Stimulated activated CD4-positive, alpha-beta T cell treated with anti-CD3 and anti-CD28 coated beads, Interleukin-4, amount 100 ng/mL, for 24 hours (primary cell): ENCODE results near the gene RALGDS.
"Not testable (repeated sequence)": the region's sequence is repeated elsewhere in the genome, so short reads cannot be mapped to it uniquely, and the experiment has no call there.

Experiments used
- DNase-seq: peaks from one replicate; pipeline ENCODE4 v3.0.0-alpha.2; 2020

Gene RALGDS

GRCh38 chr9:133083688-133084087 is 37.4 kb downstream of the RALGDS start:
- DNase-seq, result not testable (repeated sequence)

- not testable (repeated sequence) for DNase-seq
These were observed 38.9 kb downstream of the RALGDS start for GRCh38 chr9:133081957-133082644.

DNA sequence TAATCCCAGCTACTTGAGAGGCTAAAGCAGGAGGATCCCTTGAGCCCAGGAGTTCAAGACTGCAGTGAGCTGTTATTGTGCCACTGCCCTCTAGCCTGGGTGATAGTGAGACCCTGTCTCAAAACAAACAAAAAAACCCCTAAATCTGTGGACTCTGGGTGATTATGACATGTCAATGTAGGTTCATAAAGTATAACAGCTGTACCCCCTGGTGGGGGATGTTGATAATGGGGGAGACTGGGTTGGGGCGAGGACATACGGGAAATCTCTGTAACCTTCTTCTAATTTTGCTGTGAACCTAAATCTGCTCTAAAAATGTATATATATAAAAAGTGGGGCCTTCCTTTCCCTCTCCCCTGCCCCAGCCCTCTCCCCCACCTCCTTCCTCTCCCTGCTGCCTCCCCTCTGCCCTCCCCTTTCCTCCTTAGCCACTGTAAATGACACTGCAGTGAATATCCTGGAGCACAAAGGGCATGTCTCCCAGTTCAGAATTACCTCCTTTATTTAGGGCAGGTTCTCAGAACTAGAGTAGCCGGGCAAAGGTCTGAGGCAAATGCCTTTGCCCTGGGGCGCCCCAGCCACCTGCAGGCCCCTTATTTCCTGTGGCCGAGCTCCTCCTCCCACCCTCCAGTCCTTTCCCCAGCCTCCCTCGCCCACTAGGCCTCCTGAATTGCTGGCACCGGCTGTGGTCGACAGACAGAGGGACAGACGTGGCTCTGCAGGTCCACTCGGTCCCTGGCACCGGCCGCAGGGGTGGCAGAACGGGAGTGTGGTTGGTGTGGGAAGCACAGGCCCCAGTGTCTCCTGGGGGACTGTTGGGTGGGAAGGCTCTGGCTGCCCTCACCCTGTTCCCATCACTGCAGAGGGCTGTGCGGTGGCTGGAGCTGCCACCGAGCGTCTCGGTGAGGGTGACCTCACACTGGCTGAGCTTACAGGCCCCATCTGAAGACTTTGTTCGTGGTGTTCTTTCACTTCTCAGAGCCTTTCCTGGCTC is 40.0 kb downstream of the RALGDS start:
- not testable (repeated sequence) for DNase-seq

DNA sequence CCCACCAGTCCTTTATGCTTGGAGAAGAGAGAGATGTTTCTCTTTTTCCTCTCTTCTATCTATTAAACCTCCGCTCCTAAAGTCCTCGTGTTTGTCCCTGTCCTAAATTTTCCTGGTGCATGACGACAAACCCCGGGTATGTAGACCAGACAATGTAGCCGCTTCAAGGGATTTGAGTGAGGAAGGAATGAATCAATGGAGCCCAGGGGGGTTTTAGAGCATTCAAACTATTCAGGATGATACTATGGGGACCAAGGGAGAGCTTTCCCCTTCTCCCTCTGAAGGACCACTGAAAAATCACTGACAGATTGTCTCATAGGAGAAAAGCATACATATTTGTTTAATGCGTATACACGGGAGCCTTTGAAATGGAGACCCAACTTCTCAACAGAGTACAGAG is 40.9 kb downstream of the RALGDS start:
- no peak for DNase-seq

DNA sequence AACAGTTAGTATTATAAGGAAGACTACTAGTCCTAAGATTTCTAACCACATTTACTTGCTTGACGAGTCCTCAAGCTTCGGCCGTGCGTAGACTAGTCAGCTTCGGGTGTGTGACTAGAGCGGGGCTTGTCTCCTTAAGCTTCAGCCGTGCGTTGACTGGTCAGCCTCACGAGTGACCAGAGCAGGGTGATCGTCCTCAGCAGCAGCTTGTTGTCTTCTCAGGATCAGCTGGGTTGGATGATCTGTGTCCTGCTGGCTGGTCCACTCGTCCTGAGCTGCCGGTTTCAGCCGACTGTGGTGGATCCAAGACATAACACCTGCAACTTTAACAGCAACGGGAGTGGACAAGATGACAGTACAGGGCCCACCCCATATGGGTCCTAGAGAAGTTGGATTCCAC is 42.6 kb downstream of the RALGDS start:
- no peak for DNase-seq

GRCh38 chr9:133076691-133077090 is 44.3 kb downstream of the RALGDS start:
- DNase-seq, result no peak

- no peak for DNase-seq
These were observed 45.0 kb downstream of the RALGDS start for GRCh38 chr9:133075925-133076630.

DNA sequence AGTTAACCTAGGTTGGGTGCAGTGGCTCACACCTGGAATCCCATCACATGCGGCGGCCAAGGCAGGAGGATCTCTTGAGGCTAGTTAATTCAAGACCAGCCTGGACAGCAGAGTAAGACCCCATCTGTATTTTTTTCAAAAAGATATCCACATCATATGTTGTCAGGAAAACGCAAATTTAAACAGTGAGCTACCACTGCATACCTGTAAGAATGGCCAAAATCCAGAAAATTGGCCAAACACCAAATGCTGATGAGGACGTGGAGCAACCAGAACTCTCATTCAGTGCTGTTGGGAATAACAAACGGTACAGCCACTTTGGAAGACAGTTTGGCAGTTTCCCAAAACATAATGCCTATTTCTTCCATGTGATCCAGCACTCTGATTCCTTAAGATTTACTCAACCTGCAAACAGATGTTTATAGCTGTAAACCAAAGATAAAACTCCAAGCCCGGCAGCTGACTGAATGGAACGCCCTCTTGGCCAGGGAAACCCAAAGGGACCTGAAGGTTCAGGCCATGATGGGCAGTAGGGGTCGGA is 46.9 kb downstream of the RALGDS start:
- no peak for DNase-seq

DNA sequence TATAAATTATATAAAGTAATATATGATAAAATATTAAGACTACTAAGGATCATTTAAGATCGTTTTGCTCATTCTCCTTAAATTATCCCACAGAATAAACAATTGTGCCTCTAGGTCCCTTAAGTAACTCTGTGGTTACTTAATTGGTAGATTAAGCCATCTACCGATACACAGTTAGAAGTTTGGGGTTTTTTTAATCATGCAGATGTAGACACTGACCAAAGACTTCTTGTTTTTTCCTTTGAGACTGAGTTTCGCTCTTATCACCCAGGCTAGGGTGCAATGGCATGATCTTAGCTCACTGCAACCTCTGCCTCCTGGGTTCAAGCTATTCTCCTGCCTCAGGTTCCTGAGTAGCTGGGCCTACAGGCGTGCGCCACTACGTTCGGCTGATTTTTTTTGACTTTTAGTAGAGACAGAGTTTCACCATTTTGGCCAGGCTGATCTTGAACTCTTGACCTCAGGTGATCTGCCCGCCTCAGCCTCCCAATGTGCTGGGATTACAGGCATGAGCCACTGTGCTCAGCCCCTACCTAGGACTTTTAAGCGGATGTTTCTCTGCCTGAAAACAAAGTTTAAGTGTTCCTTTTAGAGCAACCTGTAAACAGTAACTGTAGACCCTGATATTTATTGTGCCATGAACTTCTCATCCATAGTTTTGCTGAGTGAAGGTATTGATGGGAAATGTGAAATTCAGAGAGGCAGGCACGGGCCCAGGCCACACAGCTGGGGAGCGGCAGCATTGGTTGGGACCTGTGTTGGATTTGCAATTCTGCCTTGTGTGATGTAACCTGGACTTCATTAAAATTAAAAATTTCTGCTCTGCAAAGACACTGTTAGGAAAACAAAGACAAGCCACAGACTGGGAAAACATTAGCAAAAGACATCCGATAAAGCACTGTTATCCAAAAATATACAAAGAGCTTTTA is 47.7 kb downstream of the RALGDS start:
- no peak for DNase-seq

DNA sequence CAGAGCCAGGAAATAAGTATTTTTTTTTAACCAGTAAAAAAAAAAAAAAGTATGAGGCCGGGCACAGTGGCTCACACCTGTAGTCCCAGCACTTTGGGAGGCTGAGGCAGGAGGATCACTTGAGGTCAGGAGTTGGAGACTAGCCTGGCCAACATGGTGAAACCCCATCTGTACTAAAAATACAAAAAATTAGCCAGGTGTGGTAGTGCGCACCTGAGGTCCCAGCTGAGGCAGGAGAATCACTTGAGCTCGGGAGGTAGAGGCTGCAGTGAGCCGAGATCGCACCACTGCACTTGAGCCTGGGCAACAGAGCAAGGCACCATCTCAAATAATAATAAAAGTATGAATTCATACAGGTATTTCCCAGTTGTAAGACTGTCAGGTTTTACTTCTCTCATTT is 48.8 kb downstream of the RALGDS start:
- not testable (repeated sequence) for DNase-seq

DNA sequence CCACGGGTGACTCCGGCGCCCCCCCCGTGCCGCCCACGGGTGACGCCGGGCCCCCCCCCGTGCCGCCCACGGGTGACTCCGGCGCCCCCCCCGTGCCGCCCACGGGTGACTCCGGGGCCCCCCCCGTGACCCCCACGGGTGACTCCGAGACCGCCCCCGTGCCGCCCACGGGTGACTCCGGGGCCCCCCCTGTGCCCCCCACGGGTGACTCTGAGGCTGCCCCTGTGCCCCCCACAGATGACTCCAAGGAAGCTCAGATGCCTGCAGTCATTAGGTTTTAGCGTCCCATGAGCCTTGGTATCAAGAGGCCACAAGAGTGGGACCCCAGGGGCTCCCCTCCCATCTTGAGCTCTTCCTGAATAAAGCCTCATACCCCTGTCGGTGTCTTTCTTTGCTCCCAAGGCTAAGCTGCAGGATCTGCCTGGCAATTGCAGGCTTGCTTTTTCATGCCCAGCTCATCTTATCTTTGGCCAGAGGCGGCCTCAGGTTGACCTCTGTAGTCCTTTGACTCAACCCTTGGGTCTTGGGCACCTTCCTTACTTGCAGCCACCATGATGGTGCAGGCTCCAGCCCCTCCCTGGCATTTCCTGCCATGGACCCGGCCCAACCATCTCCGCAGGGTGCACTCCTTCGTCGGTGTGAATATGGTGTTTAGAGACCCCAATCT is 49.4 kb downstream of the RALGDS start:
- DNase-seq, result no peak

DNA sequence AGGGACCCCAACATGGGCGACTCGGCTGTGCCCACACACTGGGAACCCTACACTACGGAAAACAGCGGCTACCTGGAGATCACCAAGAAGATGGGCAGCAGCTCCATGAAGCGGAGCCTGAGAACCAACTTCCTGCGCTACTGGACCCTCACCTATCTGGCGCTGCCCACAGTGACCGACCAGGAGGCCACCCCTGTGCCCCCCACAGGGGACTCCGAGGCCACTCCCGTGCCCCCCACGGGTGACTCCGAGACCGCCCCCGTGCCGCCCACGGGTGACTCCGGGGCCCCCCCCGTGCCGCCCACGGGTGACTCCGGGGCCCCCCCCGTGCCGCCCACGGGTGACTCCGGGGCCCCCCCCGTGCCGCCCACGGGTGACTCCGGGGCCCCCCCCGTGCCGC is 50.1 kb downstream of the RALGDS start:
- not testable (repeated sequence) for DNase-seq

- not testable (repeated sequence) for DNase-seq
These were observed 50.5 kb downstream of the RALGDS start for GRCh38 chr9:133070500-133070961.

DNA sequence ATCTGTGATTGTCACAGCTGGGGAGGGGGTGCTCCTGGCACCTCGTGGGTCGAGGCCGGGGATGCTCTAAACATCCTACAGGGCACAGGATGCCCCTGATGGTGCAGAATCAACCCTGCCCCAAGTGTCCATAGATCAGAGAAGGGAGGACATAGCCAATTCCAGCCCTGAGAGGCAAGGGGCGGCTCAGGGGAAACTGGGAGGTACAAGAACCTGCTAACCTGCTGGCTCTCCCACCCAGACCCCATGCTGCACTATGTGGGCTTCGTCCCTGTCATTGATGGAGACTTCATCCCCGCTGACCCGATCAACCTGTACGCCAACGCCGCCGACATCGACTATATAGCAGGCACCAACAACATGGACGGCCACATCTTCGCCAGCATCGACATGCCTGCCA is 52.6 kb downstream of the RALGDS start:
- DNase-seq, result not testable (repeated sequence)

- DNase-seq, result no peak
These were observed 53.2 kb downstream of the RALGDS start for GRCh38 chr9:133067813-133068212.

GRCh38 chr9:133067006-133067405 is 54.0 kb downstream of the RALGDS start:
- DNase-seq, result no peak

DNA sequence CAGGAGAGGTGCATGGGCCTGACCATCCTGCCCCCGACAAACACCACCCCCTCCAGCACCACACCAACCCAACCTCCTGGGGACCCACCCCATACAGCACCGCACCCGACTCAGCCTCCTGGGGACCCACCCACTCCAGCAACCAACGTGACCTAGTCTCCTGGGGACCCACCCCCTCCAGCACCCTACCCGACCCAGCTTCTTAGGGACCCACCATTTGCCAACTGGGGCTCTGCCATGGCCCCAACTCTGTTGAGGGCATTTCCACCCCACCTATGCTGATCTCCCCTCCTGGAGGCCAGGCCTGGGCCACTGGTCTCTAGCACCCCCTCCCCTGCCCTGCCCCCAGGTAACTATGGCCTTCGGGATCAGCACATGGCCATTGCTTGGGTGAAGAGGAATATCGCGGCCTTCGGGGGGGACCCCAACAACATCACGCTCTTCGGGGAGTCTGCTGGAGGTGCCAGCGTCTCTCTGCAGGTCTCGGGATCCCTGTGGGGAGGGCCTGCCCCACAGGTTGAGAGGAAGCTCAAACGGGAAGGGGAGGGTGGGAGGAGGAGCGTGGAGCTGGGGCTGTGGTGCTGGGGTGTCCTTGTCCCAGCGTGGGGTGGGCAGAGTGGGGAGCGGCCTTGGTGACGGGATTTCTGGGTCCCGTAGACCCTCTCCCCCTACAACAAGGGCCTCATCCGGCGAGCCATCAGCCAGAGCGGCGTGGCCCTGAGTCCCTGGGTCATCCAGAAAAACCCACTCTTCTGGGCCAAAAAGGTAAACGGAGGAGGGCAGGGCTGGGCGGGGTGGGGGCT is 54.7 kb downstream of the RALGDS start:
- DNase-seq, result no peak

GRCh38 chr9:133065070-133065388 is 56.0 kb downstream of the RALGDS start:
- no peak for DNase-seq

DNA sequence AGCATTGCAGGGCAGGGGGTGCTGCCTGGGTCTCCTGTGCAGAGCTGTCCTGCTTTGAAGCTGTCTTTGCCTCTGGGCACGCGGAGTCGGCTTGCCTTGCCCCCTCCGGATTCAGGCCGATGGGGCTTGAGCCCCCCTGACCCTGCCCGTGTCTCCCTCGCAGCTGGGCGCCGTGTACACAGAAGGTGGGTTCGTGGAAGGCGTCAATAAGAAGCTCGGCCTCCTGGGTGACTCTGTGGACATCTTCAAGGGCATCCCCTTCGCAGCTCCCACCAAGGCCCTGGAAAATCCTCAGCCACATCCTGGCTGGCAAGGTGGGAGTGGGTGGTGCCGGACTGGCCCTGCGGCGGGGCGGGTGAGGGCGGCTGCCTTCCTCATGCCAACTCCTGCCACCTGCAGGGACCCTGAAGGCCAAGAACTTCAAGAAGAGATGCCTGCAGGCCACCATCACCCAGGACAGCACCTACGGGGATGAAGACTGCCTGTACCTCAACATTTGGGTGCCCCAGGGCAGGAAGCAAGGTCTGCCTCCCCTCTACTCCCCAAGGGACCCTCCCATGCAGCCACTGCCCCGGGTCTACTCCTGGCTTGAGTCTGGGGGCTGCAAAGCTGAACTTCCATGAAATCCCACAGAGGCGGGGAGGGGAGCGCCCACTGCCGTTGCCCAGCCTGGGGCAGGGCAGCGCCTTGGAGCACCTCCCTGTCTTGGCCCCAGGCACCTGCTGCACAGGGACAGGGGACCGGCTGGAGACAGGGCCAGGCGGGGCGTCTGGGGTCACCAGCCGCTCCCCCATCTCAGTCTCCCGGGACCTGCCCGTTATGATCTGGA is 56.6 kb downstream of the RALGDS start:
- DNase-seq, result no peak
